H7 (cell line): Measurements from ENCODE around the gene WDR82. TPM values are rescaled to one million over a fixed set of nuclear protein-coding genes. Genes with fewer than 3 reads are reported as not detected.

ENCODE experiments used
- DNase-seq: peaks from one replicate; pipeline ENCODE4 v3.0.0; 2012
- H3K27me3 ChIP-seq: 2 replicates; pipeline ENCODE4 v1.6.0; 2011; ENCODE audit warnings: mild to moderate bottlenecking, low read length; ENCODE audit not compliant: control insufficient read depth, insufficient read depth
- H3K36me3 ChIP-seq: replicated peaks from 2 replicates; pipeline ENCODE4 v1.5.1; 2011; ENCODE audit warnings: low read length; ENCODE audit not compliant: control insufficient read depth, insufficient read depth
- H3K4me3 ChIP-seq: 2 replicates; pipeline ENCODE4 v1.5.1; 2011; ENCODE audit warnings: low read depth, mild to moderate bottlenecking, control low read depth, low read length, moderate library complexity; ENCODE audit not compliant: insufficient read depth
- total RNA-seq: library from RNA; depleted of rRNA; stranded (reverse); fragments of >200 nt; shearing (Covaris generic); gene quantifications from 2 replicates; pipeline ENCODE4 v1.2.3, GENCODE V29; 2014; rRNA removed

WDR82 gene, protein sequence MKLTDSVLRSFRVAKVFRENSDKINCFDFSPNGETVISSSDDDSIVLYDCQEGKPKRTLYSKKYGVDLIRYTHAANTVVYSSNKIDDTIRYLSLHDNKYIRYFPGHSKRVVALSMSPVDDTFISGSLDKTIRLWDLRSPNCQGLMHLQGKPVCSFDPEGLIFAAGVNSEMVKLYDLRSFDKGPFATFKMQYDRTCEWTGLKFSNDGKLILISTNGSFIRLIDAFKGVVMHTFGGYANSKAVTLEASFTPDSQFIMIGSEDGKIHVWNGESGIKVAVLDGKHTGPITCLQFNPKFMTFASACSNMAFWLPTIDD
- 60.3 and 63.8 TPM in 2 replicates for total RNA-seq

GRCh38 chr3:52278510-52279069, at the start of gene WDR82:
Gene WDR82, minus strand, starts transcription at chr3:52278649. Its CDS starts 288 bp downstream, at chr3:52278361.
- peak within 1 kb of the TSS; percentile 91 for H3K4me3 ChIP-seq
- no peaks in the 10 kb centered on the region for H3K27me3 ChIP-seq
- H3K36me3 ChIP-seq, result no peaks in the 10 kb centered on the region; the same call in 1 of the 2 replicates
- peak; percentile 99 for DNase-seq

- no peaks in the 10 kb centered on the region for H3K27me3 ChIP-seq
- no peaks in the 10 kb centered on the region for H3K36me3 ChIP-seq
- no peak overlapping the region for H3K4me3 ChIP-seq
- DNase-seq, result no peak
These were observed 49.2 kb upstream of the WDR82 start for GRCh38 chr3:52327486-52328290.

- no peak for DNase-seq
- no peak overlapping the region for H3K4me3 ChIP-seq
- H3K36me3 ChIP-seq, result no peaks in the 10 kb centered on the region
- no peaks in the 10 kb centered on the region for H3K27me3 ChIP-seq
These were observed 48.5 kb upstream of the WDR82 start for GRCh38 chr3:52326976-52327375.

GRCh38 chr3:52325686-52326085, 47.2 kb upstream of the WDR82 start:
- no peak for DNase-seq
- Histone ChIP-seq H3K36me3 (no peaks in the 10 kb centered on the region), H3K27me3 (no peaks in the 10 kb centered on the region), H3K4me3 (no peak overlapping the region)

DNA sequence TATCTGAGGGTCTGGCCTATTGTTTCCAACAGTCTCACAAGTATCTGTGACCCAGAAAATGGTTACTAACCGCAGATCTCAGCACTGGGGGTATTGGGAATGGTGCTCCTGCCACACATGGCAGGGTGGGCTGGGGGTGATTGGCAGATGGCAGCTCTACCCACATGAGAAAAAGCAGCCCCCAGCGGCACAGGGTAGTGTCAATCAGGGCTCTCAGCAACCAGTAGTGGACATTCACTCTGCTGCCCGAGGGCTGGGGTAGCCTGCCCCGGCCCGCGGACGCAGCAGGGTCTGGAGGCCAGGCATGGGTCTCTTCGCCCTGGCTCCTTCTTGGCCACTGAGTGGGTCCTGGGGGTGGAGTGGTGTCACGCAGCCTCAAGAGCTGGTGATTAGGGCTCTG, 46.2 kb upstream of the WDR82 start:
- Histone ChIP-seq H3K36me3 (no peaks in the 10 kb centered on the region), H3K4me3 (no peak overlapping the region), H3K27me3 (no peaks in the 10 kb centered on the region)
- no peak for DNase-seq

- Histone ChIP-seq H3K27me3 (no peaks in the 10 kb centered on the region; the same call in 1 of the 2 replicates), H3K36me3 (no peaks in the 10 kb centered on the region), H3K4me3 (no peak overlapping the region)
- DNase-seq, result no peak
These were observed 45.3 kb upstream of the WDR82 start for GRCh38 chr3:52323526-52324295.

DNA sequence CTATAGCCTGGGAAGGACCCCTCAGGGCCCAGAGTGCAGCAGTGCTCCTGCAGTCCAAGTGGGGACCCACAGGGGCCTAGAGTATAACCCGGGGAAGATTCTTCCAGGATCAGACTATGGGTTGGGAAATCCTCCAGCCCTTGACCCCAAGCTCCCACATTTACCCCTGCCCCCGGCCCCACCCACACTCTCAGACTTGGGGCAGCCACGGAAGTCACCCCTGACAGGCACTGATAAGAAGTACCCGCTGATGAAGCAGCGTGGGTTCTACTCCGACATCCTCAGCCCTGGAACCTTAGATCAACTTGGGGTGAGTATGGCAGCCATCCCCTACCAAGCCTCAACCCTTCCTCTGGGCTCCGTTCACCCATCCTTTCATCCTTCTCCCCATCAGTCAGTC, 44.0 kb upstream of the WDR82 start:
- H3K27me3 ChIP-seq, result peaks cover 3% of the 10 kb centered on the region; the same call in 1 of the 2 replicates
- no peaks in the 10 kb centered on the region for H3K36me3 ChIP-seq
- no peak for DNase-seq
- H3K4me3 ChIP-seq, result no peak overlapping the region

DNA sequence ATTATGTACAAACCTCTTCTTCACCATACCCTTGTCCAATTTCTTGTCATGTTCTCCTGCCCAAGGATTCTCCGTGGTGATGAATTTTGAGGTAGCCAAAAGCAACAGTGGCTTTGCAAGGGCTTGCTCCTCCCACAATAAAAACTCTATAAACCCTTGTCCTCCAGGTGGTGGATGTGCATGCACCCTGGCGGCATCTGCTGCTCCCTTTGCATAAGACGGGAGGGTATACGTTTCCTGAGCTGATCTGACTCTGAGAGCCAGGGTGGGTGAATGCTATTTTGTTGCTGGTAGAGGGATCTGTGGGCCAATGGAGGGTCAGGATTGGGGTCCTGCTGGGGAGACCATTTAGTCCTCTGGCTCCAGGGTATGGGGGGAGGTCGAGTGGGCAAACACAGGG, 43.0 kb upstream of the WDR82 start:
- no peak overlapping the region for H3K4me3 ChIP-seq
- no peak for DNase-seq
- no peaks in the 10 kb centered on the region for H3K36me3 ChIP-seq
- H3K27me3 ChIP-seq, result peaks cover 3% of the 10 kb centered on the region; the same call in 1 of the 2 replicates

GRCh38 chr3:52319921-52320595, 41.6 kb upstream of the WDR82 start:
- peaks cover 3% of the 10 kb centered on the region; the same call in 1 of the 2 replicates for H3K27me3 ChIP-seq
- no peak overlapping the region for H3K4me3 ChIP-seq
- no peaks in the 10 kb centered on the region for H3K36me3 ChIP-seq
- DNase-seq, result no peak

DNA sequence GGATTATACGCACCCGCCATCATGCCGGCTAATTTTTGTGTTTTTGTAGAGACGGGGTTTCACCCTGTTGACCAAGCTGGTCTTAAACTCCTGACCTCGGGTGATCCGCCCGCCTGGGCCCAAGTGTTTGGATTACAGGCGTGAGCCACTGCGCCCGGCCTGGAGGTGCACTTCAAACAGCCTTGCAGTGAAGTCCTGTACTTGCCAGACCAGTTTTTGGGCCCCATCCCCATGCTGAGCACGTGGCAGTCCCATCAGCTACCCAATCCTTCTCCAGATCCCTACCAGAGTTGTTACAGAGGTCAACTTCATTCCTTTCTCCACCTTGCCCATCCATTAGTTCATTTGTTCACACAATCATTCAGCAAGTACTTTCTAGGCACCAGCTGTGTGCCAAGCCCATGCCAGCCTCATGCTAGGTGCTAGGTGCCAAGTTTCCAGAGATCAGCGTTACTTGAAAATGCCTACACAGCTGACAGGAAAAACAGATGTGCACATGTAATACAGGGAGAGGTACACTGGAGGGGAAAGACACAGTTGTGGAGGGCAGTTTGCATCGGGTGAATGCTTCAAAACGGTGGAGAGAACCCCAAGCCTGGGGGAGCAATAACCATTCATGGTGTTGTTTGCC, 39.9 kb upstream of the WDR82 start:
- Histone ChIP-seq H3K36me3 (no peaks in the 10 kb centered on the region), H3K27me3 (peaks cover 3% of the 10 kb centered on the region; the same call in 1 of the 2 replicates), H3K4me3 (no peak overlapping the region)
- DNase-seq, result no peak

GRCh38 chr3:52317208-52318000, 39.0 kb upstream of the WDR82 start:
- H3K36me3 ChIP-seq, result no peaks in the 10 kb centered on the region
- H3K4me3 ChIP-seq, result peak overlapping the region; percentile 35
- peaks cover 3% of the 10 kb centered on the region; the same call in 1 of the 2 replicates for H3K27me3 ChIP-seq
- peak; percentile 99 for DNase-seq

DNA sequence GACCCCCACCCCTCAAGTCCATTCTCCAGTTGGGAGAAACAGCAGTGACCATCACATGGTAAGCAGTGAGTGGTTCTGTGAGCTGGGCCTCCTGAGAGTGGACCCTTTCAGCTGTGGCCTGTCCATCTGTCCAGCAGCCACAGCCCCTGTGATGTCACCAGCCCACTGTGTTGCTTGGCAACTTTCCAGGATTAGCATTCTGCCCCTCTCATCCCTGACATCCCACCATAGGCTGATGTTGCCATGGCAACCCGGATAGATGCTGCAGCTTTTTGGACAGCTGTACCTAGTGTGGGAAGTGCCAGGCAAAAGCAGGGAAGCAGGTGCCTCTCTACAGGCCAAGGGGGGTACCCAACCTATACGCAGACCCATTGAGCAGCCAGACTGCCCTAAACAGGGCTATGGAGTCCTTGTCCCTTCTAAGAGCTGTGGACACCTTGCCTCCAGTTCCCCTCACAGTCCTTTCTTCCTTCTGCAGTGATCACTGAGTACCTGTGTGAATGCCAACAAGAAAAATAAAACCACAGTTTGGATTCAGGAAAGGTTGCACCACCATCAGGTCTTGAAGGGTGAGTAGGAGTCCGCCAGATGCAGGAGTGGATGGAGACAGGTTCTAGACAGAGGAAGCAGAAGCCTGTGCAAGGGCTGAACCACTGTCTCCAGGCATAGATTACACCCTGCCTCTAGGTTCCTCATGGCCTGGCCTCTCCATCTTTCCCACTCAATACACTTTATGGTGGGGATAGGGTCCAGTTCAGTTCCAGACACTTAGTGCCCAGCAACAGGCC, 37.7 kb upstream of the WDR82 start, which contains the start of gene DNAH1:
Gene DNAH1 (plus strand): TSS at position 343 of the 788 bp plus-strand sequence. CDS start 6,124 bp downstream, outside the sequence.
- Histone ChIP-seq H3K36me3 (no peaks in the 10 kb centered on the region), H3K4me3 (peak within 1 kb of the TSS; percentile 35; the same call in 1 of the 2 replicates), H3K27me3 (peaks cover 3% of the 10 kb centered on the region; the same call in 1 of the 2 replicates)
- no peak for DNase-seq
